Measurements from ENCODE around the gene AP4M1.

DNA sequence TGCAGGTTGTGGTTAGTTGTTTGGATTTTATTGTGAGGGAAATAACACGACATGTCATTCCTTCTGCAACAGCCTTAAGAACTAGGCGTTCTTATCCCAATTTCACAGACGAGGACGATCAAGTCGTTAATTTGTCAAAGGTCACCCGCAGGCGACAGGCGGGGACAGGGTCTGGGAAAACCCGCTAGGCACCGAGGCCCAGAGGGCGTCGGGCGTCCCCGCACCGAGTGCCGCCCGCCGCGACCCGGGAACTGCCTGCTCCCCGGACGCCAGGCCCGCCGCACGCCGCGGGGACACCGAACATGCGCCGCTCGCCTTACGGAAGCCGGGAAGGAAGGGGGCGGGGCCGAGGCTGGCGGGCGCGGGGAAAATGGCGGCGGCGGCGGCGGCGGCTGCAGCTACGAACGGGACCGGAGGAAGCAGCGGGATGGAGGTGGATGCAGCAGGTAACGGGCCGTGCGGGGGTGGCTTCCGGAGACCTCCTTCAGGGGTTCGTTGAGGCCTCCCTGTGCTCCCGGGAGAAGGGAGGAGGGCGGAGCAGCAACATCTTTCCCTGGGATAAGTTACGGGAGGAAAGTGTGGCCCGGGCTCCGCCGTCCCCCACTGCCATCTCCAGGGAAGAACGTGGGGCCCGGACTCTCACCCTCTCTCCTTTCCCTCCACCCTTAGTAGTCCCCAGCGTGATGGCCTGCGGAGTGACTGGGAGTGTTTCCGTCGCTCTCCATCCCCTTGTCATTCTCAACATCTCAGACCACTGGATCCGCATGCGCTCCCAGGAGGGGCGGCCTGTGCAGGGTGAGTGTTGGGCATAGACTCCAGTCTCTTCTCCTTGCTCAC is 12.6 kb upstream of the AP4M1 start, which contains the start of gene COPS6:
- TF ChIP-seq GATA3 (IDR thresholded peaks at IDR 0.05; ENCODE audit: low read depth, low read length): no peak
- no peak for TF ChIP-seq GATA2 (IDR thresholded peaks at IDR 0.05; ENCODE audit: low read depth, low read length)
